OCI-LY1 (cell line): Measurements from ENCODE around the gene CXCL6.

ENCODE experiments used
- EZH2 ChIP-seq: fragments of 200-600 bp; sonication (generic), shearing (Covaris generic); IDR thresholded peaks from 2 replicates; pipeline ENCODE4 v1.8.0; 2017; ENCODE audit warnings: borderline replicate concordance, mixed run types, mild to moderate bottlenecking, antibody characterized with exemption, low read length, moderate library complexity, mixed read lengths
- TF ChIP-seq, protein P1 (sequence below): fragments of 200-600 bp; sonication (generic), shearing (Covaris generic); IDR thresholded peaks from 2 replicates; pipeline ENCODE4 v1.5.1; 2017; ENCODE audit warnings: mild to moderate bottlenecking, antibody characterized with exemption, low read length, moderate library complexity, mixed read lengths

DNA sequence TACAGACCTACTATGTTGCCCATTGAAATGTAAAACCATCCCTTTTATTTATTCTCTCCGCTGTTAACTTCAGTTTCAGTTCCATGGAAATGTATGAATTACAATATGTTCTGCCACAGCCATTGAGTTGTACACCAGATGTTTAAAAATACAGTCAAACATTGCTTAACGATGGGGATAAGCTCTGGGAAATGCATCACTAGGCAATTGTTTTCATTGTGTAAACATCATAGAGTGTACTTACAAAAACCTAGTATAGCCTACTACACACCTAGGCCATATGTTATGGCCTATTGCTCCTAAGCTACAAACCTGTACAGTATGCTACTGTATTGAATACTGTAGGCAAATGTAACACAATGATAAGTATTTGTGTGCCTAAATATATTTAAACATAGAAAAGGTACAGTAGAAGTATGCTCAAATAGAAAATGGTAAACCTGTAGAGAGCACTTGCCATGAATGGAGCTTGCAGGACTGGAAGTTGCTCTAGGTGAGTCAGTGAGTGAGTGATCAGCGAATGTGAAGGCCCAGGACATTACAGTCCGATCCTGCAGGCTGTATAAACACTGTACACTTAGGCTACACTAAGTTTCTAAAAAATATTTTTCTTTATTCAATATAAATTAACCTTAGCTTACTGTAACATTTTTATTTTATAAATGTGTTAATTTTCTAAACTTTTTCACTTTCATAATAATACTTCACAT is 13.9 kb downstream of the CXCL6 start:
- TF ChIP-seq, protein P1, sequence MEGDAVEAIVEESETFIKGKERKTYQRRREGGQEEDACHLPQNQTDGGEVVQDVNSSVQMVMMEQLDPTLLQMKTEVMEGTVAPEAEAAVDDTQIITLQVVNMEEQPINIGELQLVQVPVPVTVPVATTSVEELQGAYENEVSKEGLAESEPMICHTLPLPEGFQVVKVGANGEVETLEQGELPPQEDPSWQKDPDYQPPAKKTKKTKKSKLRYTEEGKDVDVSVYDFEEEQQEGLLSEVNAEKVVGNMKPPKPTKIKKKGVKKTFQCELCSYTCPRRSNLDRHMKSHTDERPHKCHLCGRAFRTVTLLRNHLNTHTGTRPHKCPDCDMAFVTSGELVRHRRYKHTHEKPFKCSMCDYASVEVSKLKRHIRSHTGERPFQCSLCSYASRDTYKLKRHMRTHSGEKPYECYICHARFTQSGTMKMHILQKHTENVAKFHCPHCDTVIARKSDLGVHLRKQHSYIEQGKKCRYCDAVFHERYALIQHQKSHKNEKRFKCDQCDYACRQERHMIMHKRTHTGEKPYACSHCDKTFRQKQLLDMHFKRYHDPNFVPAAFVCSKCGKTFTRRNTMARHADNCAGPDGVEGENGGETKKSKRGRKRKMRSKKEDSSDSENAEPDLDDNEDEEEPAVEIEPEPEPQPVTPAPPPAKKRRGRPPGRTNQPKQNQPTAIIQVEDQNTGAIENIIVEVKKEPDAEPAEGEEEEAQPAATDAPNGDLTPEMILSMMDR: no peak
- no peak for TF ChIP-seq EZH2
